Tibial artery (tissue), 4 donors: ENCODE results near the gene LCT.

ENCODE experiments used
- DNase-seq, 2 donors: peaks; one replicate each; pipeline ENCODE4 v3.0.0-alpha.2; 2019
- H3K27ac ChIP-seq, 2 donors: fragments of 200-600 bp; sonication (generic) in 1 of 2; 1 replicate in 1 of 2; 2 replicates in 1 of 2; pipeline ENCODE4 v1.5.1; 2018 to 2019; ENCODE audit warnings: mild to moderate bottlenecking in 1 of 2
- H3K27me3 ChIP-seq, 2 donors: fragments of 200-600 bp; sonication (generic) in 1 of 2; one replicate each; pipeline versions ENCODE4 v1.5.1 to v1.6.0; 2016 to 2019
- H3K36me3 ChIP-seq, 3 donors: fragments of 200-600 bp; sonication (generic) in 2 of 3; one replicate each; pipeline ENCODE4 v1.5.1; 2016 to 2019; ENCODE audit warnings: mild to moderate bottlenecking in 2 of 3
- H3K4me1 ChIP-seq, 4 donors: fragments of 200-600 bp; sonication (generic) in 2 of 4; 1 replicate in 3 of 4; 2 replicates in 1 of 4; pipeline ENCODE4 v1.5.1; 2016 to 2019
- H3K4me3 ChIP-seq, 2 donors: fragments of 200-600 bp; sonication (generic) in 1 of 2; 1 replicate in 1 of 2; 2 replicates in 1 of 2; pipeline ENCODE4 v1.5.1; 2018 to 2019; ENCODE audit warnings: mild to moderate bottlenecking in 2 of 2
- H3K9me3 ChIP-seq, 3 donors: fragments of 200-600 bp; sonication (generic) in 1 of 3; one replicate each; pipeline ENCODE4 v1.5.1; 2016 to 2019
- intact Hi-C: fragments of 100-400 bp; cut with DNase I; formaldehyde crosslinking; loops from one replicate; pipeline ENCODE4 v1.15.0; 2023; ENCODE audit warnings: low total_unique reads
- TF ChIP-seq, protein P1 (sequence below), 2 experiments: fragments of 200-600 bp in 1 of 2; fragments of 450-650 bp in 1 of 2; IDR thresholded peaks; one replicate each; pipeline ENCODE4 v1.5.1; 2017 to 2019; ENCODE audit warnings: antibody characterized with exemption in 2 of 2, mild to moderate bottlenecking in 1 of 2, moderate library complexity in 1 of 2

The LCT gene

DNA sequence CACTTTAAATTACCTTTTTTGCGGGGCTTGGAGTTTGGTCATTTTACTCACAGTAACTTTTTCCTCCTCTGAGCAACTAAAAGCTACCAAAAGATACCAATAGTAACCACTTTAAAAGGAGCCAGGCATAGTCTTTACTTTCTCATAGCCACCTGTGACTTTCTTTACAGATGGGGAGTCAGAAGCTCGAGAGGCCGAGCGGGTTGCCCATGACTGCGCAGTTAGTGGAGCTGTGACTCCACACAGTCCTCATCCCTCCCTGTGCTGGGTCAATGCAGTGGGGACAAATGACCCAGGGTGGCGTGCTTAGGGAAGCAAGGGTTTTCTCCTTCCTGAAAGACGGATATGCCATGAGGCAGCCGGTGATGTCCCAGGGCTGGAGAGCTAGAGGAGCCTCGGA is 11.9 kb downstream of the LCT start:
- H3K4me3 ChIP-seq: no peak overlapping the region
- intact Hi-C loops: no loop called here
- H3K9me3 ChIP-seq: no peaks in the 10 kb centered on the region
- H3K27me3 ChIP-seq: no peaks in the 10 kb centered on the region
- no peak for DNase-seq
- no peaks in the 10 kb centered on the region for H3K4me1 ChIP-seq
- no peaks in the 10 kb centered on the region for H3K36me3 ChIP-seq
- TF ChIP-seq, protein P1, sequence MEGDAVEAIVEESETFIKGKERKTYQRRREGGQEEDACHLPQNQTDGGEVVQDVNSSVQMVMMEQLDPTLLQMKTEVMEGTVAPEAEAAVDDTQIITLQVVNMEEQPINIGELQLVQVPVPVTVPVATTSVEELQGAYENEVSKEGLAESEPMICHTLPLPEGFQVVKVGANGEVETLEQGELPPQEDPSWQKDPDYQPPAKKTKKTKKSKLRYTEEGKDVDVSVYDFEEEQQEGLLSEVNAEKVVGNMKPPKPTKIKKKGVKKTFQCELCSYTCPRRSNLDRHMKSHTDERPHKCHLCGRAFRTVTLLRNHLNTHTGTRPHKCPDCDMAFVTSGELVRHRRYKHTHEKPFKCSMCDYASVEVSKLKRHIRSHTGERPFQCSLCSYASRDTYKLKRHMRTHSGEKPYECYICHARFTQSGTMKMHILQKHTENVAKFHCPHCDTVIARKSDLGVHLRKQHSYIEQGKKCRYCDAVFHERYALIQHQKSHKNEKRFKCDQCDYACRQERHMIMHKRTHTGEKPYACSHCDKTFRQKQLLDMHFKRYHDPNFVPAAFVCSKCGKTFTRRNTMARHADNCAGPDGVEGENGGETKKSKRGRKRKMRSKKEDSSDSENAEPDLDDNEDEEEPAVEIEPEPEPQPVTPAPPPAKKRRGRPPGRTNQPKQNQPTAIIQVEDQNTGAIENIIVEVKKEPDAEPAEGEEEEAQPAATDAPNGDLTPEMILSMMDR (IDR thresholded peaks at IDR 0.05): no peak
- H3K27ac ChIP-seq: no peak overlapping the region

DNA sequence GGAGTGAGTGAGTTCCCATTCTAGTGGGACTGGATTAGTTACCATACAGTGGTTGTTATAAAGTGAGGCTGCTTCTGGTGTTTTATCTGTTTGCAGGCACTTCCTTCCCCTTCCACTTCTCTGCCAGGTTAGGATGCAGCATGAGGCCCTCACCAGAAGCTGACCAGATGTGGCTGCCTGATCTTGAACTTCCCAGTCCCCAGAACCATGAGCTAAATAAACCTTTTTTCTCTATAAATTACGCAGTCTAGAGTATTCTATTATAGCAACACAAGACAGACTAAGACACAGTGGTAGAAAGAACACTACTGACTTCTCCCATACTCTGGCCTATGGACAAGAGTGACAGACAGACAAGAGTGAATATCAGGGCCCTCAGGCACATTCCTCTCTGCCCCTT is 14.1 kb downstream of the LCT start:
- H3K27ac ChIP-seq: no peak overlapping the region
- TF ChIP-seq, protein P1 (IDR thresholded peaks at IDR 0.05): no peak
- intact Hi-C loops: no loop called here
- H3K36me3 ChIP-seq: no peaks in the 10 kb centered on the region
- H3K4me1 ChIP-seq: no peaks in the 10 kb centered on the region
- no peak for DNase-seq
- no peaks in the 10 kb centered on the region for H3K9me3 ChIP-seq
- no peaks in the 10 kb centered on the region for H3K27me3 ChIP-seq
- H3K4me3 ChIP-seq: no peak overlapping the region

DNA sequence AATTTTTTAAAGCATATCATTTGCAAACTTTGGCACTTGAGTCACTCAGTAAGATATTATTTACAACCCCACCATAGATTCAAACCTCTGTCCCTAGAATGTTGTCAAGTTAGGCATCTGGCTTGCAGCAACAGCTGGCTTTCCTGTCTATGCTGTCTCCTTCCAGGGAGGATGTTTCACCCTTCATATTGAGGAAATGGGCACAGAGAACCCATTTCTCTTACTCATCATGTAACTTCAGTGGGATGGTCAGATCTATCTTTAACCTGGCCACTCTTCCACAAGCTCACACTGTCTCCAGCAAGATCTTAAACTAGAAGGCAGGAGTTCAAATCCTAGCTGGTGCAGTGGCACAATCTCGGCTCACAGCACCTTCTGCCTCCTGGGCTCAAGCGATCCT is 15.8 kb downstream of the LCT start:
- no peak for DNase-seq
- Histone ChIP-seq H3K27ac (no peak overlapping the region), H3K27me3 (no peaks in the 10 kb centered on the region), H3K4me1 (no peaks in the 10 kb centered on the region), H3K9me3 (no peaks in the 10 kb centered on the region), H3K4me3 (no peak overlapping the region), H3K36me3 (no peaks in the 10 kb centered on the region)
- TF ChIP-seq, protein P1 (IDR thresholded peaks at IDR 0.05): no peak
- intact Hi-C loops: no loop called here

DNA sequence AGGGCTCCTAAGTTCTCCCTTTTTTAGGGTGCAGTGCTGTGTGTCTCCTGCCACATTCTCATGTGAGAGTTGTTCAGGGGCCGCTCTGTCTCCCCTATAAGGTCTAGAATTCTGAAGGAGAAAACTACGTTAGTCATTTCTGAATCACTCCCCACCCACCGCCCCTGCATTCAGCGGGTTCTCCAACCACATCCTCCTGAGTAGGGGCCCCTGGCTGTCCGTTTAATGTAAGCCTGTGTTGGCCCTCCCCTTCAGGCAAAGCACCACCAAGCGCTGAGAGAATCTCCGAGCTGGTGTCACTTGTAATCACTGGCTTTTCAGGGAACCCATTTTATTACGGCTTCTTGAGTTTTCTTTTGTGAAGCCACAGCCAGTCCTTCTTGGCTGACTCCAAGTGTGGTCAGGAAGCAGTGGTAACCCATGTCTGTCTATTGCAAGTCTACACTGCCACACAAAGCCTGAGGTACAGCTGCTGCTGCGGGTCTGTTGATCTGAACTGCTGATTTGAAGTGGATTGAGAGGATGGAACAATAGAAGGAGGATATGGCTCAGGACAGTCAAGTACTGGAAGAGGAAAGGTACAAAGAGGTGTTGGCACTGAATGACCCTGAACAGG is 16.9 kb downstream of the LCT start:
- intact Hi-C loops: no loop called here
- Histone ChIP-seq H3K36me3 (no peaks in the 10 kb centered on the region), H3K4me3 (no peak overlapping the region), H3K27me3 (no peaks in the 10 kb centered on the region), H3K27ac (no peak overlapping the region), H3K9me3 (no peaks in the 10 kb centered on the region), H3K4me1 (no peaks in the 10 kb centered on the region)
- no peak for DNase-seq
- TF ChIP-seq, protein P1 (IDR thresholded peaks at IDR 0.05): no peak

DNA sequence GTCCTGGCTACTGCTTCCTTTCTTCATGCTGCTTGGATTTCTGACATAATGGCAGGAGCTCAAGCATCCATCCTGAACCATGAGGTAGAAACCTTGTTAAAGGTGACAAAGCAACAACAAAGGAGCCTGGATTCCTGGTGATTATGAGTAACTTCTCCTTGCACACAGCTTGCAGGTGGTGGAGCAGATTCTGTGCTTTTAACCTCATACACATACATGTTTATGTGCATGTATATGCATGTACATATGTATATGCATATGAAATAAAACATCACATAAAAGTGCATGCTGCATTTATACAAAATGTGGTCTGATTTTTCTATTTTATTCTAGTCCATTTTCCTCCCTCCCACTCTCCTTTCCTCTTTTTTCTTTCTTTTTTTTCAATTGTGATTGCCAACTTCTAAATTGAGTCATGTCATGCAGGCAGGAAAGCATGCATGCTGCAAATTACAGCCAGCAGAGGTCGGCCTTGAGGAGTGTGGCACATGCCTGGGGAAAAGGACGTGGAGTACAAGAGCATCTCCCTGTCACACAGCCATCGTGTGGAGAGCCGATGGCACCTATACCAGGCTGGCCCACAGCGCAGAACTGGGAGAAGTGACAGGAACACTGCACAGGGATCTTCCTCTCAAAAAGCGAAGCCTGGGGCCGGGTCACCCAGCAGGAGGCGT is 17.9 kb downstream of the LCT start:
- no peak for DNase-seq

More for the DNA sequence above, 17.9 kb downstream of the LCT start:
- H3K27ac ChIP-seq: no peak overlapping the region
- no peaks in the 10 kb centered on the region for H3K4me1 ChIP-seq
- H3K36me3 ChIP-seq: no peaks in the 10 kb centered on the region
- TF ChIP-seq, protein P1 (IDR thresholded peaks at IDR 0.05): no peak
- intact Hi-C loops: no loop called here
- H3K9me3 ChIP-seq: no peaks in the 10 kb centered on the region
- H3K27me3 ChIP-seq: no peaks in the 10 kb centered on the region
- no peak overlapping the region for H3K4me3 ChIP-seq
